GM18907 (cell line): Measurements from ENCODE around the gene PLXNB1.

Experiments used
- ATAC-seq: cut with Tn5 transposase; IDR thresholded peaks from one replicate; pipeline ENCODE4 v1.9.1; 2021; ENCODE audit warnings: mild to moderate bottlenecking, moderate library complexity; ENCODE audit not compliant: unreplicated experiment

The PLXNB1 gene

DNA sequence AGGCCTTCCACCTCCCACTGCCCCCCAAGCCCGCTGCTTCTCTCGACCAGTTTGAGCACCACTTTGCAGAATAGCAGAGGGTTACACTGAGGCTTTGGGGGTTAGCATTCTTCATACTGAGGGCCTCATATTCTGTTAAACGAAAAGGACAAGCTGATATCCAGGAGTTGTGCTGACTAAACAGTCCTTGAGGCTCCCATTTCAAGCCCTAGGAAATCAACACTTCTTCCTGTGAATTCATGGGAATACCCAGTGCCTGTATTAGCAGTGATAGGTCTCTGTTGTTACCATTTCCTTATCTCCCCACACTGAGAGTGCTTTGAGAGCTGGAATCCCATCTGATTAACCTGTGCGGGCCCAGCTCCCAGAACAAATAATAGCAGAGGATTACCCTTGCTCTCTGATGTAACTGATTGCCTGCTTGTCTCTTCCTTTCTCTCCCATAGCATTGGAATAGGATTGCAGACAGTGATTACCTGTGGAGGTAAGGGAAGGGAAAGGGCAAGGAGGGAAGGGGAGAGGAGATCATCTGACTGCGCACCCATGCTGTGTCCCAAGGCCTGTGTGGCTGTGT, 56.9 kb downstream of the PLXNB1 start:
- ATAC-seq = no peak

DNA sequence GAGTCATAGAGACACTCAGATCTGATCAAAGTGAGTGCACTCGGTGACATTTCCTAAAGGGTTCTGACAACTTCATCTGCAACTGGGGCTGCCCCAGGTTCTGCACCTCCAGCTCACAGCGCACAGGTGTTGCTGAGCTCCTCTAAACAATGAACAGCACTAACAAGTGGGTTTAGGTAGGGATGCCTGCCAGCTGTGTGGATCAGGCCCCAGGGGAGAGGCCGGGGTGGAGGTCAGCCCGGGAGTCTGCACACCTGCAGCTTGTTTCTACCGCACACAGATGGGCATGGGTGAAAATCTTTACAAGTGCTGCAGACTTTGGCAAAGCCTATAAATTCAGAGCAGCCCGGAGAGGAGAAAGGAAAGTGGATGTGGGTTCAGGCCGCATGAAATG, 57.5 kb downstream of the PLXNB1 start:
- no peak for ATAC-seq

DNA sequence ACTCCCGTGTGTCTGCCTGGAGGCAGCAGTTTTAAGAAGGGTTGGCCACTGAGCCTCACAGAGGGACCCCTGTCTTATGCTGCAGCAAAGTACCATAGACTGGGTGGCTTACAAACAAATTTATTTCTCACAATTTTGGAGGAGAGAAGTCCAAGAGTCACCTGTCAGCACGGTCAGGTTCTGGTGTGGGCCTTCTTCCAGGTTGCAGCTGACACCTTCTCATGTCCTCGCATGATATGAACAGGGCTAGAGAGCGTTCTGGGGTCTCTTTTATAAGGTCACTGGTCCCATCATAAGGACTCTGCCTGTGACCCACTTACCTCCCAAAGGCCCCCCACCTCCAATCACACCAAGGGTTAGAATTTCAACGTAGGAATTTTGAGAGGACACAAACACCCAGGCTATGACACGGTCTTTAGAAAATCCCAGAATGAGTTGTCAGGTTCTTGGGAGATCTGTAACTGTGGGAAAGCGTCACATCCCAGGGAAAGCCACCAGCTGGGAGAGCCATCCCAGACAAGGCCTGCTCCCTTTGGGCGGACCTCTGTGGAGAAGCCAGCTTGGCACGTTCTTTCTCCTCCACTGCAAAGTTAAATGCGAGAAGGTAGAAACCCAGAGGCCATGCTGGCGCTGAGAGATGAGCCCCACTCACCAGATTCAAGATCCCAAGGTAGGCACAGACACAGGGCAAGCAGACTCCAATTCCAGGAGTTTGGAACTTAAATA, 58.1 kb downstream of the PLXNB1 start, which contains the start of gene FBXW12:
Gene FBXW12, plus strand, starts transcription at position 569 of the 726 bp plus-strand sequence. CDS start 549 bp downstream, outside the sequence.
- no peak for ATAC-seq

DNA sequence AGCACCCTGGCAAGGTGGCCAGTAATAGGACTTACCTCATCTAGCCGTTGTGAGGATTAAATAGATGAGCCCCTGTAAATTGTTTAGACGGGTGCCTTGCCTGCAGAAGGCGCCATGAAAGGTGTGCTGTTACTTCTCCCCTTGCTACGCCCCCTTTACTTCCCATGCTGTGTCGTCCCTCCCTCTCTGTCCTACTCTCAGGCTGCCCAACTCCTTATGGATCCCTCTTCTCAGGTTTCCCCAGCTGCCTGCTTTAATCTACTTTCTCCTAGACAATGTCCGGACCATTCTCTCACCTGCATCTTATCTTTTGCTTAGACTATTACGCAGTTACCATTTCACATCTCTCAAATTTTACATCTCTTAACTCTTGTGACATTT, 59.6 kb downstream of the PLXNB1 start:
- ATAC-seq = no peak

DNA sequence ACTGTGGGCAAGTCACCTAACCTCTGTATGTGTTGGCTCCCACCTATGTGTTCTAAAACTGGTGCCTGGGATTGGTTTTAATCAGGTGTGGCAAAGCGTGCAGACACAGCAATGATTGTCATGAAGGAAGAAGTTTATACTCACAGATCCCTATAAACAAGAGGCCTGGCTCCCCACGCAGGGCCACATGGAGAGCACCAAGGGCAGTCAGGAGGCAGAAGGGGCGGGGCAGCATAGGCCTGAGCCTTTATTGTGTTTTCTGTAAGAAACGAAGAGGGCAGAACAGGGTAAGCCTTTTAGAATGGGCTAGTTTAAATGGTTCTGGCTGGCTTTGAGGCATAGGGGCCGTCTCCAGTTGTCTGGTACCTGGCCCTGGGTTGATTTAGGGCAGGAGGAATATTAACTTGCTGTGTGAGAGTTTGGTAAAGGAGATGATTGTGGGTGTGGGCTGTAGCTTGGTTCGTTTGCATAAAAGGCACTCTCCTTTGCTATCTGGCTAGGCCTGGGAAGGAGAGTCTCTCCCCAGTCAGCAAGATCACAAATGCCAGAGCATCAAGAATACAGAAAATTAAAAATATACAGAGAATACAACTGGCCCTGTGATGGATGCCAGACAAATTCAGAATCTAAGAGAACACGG, 60.1 kb downstream of the PLXNB1 start:
- no peak for ATAC-seq

DNA sequence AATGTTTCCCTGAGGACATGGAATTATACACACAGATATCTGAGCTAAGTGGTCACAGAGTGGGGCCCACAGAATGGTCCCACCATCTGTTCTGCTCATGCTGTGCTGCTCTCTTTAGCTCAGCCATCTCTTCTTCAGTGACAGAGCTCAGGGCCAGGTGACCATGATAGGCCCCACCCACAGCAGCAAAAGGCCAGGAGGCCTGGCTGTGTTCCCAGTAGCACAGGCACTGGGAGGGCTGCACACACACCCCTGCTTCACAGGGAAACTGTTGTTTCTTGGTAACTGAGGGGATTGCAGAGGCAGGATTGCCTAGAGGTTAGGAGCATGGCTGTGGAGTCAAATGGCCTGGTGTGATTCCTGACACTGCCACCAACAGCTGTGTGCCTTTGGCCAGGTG, 62.7 kb downstream of the PLXNB1 start:
- no peak for ATAC-seq

DNA sequence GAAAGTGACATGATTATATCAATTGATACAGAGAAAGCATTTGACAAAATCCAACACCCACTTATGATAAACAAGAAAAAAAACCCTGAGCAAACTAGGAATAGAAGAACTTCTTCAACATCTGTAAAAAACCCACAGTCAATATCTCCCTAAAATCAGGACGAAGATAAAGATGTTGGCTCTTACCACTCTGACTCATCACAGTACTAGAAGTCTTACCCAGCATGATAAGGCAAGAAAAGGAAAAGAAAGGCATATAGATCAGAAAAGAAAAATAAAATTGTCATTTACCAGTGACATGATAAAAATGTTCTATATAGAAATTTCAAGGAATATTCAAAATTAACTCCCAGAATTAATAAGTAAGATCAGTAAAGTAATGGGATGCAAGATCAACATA, 65.0 kb downstream of the PLXNB1 start:
- no peak for ATAC-seq

DNA sequence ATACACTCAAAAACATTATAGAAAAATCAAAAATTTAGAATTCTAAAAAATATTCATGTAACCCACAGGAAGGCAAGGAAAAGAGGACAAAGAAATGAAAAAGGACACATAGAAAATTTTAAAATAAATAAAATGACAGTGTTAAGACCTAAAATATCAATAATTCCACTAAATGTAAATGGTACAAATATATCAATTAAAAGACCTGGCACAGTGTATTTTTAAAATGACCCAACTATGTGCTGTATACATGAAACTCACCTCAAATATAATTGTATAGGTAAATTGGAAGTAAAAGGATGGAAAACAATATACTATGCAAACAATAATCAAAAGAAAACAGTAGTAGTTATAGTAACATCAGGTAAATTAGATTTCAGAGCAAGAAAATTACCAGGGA, 68.0 kb downstream of the PLXNB1 start:
- ATAC-seq = no peak

DNA sequence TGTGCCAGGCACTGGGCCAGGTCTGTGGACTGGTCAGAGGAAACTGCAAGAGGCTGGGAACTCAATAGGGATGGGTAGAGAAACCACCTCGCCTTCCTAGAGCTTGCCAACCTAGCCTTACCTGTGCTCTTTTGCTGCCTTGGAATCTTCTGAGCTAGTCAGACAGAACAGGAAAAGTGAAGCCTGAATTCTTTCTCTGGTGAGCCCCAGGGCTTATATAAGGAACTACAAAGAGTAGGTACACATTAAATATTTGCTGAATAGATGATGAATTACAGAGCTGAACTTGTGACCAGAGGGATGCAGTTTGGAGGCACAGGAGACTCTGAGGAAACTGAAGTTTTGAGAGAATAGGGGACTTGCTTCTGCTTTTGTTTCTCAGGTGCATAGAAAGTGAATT, 73.5 kb downstream of the PLXNB1 start:
- ATAC-seq = no peak

DNA sequence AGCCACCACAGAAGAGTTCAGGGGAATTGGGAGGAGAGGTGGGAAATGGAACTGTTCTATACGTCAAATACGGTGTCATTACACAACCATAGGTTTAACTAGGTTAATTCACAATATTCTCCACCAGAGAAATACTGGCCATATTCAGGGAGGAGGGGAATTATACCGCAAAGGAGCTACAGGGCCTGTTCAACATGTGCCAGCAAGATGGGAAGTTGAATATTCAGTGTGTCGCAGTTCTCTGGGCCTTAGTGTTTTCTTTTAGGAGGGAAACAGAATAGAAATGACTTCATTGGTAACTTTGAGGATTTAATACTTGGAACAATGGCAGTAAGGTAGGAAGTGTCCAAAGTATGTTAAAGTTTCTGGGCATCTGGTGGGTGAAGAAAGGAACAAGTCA, 75.9 kb downstream of the PLXNB1 start:
- ATAC-seq = no peak
